PC-9 (cell line): ENCODE measurements around the gene COL21A1. TPM values are rescaled to one million over a fixed set of nuclear protein-coding genes. Genes with fewer than 3 reads are reported as not detected.

ENCODE experiments used
- BruUV-seq: library from RNA; stranded (reverse); fragments of 400-500 nt; replicated peaks from 2 replicates; lab custom pipeline; 2021; lab: Mats Ljungman, UMichigan
- CTCF ChIA-PET: fragments of 300-600 bp; sonication (Branson Sonifier 250); formaldehyde crosslinking; loops from one replicate; lab custom pipeline; 2022; ENCODE audit warnings: antibody characterized with exemption; lab: Charles Lee
- POLR2A ChIA-PET: fragments of 300-600 bp; sonication (Branson Sonifier 250); formaldehyde crosslinking; loops from one replicate; lab custom pipeline; 2022; ENCODE audit warnings: antibody characterized with exemption; ENCODE audit not compliant: unreplicated experiment; lab: Charles Lee
- DNase-seq, 2 experiments: peaks; one replicate each; pipeline versions ENCODE4 v3.0.0 to v3.0.0-alpha.2; 2015 to 2022; ENCODE audit warnings: mixed read lengths in 1 of 2
- H2AFZ ChIP-seq: fragments of 200-600 bp; sonication (generic); 2 replicates; pipeline ENCODE4 v1.8.1; 2017; ENCODE audit warnings: antibody characterized with exemption
- H3F3A ChIP-seq: fragments of 200-600 bp; sonication (generic); 2 replicates; pipeline ENCODE4 v1.8.1; 2017; ENCODE audit warnings: antibody characterized with exemption, mild to moderate bottlenecking, low read depth; ENCODE audit not compliant: insufficient read depth
- H3K27ac ChIP-seq: fragments of 200-600 bp; sonication (generic); 2 replicates; pipeline ENCODE4 v1.6.1; 2016; ENCODE audit warnings: mixed run types
- H3K27me3 ChIP-seq: fragments of 200-600 bp; sonication (generic); 2 replicates; pipeline ENCODE4 v1.6.1; 2016; ENCODE audit warnings: low read depth, mixed run types; ENCODE audit not compliant: insufficient read depth
- H3K36me3 ChIP-seq: fragments of 200-600 bp; sonication (generic); 2 replicates; pipeline ENCODE4 v1.6.1; 2016; ENCODE audit warnings: low read depth, mixed run types
- H3K4me1 ChIP-seq: fragments of 200-600 bp; sonication (generic); replicated peaks from 2 replicates; pipeline ENCODE4 v1.6.1; 2016; ENCODE audit warnings: mixed run types; ENCODE audit not compliant: insufficient read depth
- H3K4me2 ChIP-seq: fragments of 200-600 bp; sonication (generic); 2 replicates; pipeline ENCODE4 v1.6.1; 2017; ENCODE audit warnings: mixed run types
- H3K4me3 ChIP-seq: fragments of 200-600 bp; sonication (generic); 2 replicates; pipeline ENCODE4 v1.6.1; 2016; ENCODE audit warnings: mixed run types
- H3K79me2 ChIP-seq: fragments of 200-600 bp; sonication (generic); 2 replicates; pipeline ENCODE4 v1.6.1; 2017; ENCODE audit warnings: low read depth, mixed run types
- H3K9me2 ChIP-seq: fragments of 200-600 bp; sonication (generic); 2 replicates; pipeline ENCODE4 v1.8.1; 2017; ENCODE audit warnings: mild to moderate bottlenecking; ENCODE audit not compliant: insufficient read depth
- H3K9me3 ChIP-seq: fragments of 200-600 bp; sonication (generic); 2 replicates; pipeline ENCODE4 v1.8.1; 2016; ENCODE audit warnings: low read depth; ENCODE audit not compliant: insufficient read depth
- H4K20me1 ChIP-seq: fragments of 200-600 bp; sonication (generic); 2 replicates; pipeline ENCODE4 v1.8.1; 2017; ENCODE audit not compliant: insufficient read depth
- CTCF ChIP-seq: fragments of 200-600 bp; sonication (generic); conservative IDR thresholded peaks from 2 replicates; pipeline ENCODE4 v1.6.1; 2017; ENCODE audit warnings: mixed run types, antibody characterized with exemption, mild to moderate bottlenecking, moderate library complexity
- EZH2 ChIP-seq: fragments of 200-600 bp; sonication (generic); IDR thresholded peaks from 2 replicates; pipeline ENCODE4 v1.8.0; 2017; ENCODE audit warnings: antibody characterized with exemption, low read depth
- intact Hi-C: fragments of 100-400 bp; cut with micrococcal nuclease; formaldehyde crosslinking; loops from one replicate; pipeline ENCODE4 v1.10.0; 2022; ENCODE audit not compliant: unreplicated experiment
- total RNA-seq: library from RNA; stranded (reverse); gene quantifications from 2 replicates; pipeline ENCODE4 v1.2.3, GENCODE V29; 2021

COL21A1 gene
- total RNA-seq, 1 experiment from 2014 or later, result not detected

- Histone ChIP-seq H3K27ac (no peak overlapping the region), H3K4me3 (no peak overlapping the region), H3F3A (no peaks in the 10 kb centered on the region), H3K27me3 (no peaks in the 10 kb centered on the region), H4K20me1 (no peaks in the 10 kb centered on the region), H3K4me2 (no peak overlapping the region), H2AFZ (no peak overlapping the region), H3K4me1 (no peaks in the 10 kb centered on the region), H3K36me3 (no peaks in the 10 kb centered on the region), H3K9me2 (0 out of 2 replicates have a peak, but pooled peaks cover 6% of the 10 kb centered on the region), H3K9me3 (no peaks in the 10 kb centered on the region), H3K79me2 (no peaks in the 10 kb centered on the region)
- no peak for TF ChIP-seq EZH2
- TF ChIP-seq CTCF, result no peak
- CTCF ChIA-PET, result no interaction called here
- DNase-seq, result no peak
- POLR2A ChIA-PET, result no interaction called here
- BruUV-seq, result no TSS peak
- intact Hi-C loops, result no loop called here
These were observed 184.5 kb downstream of the COL21A1 start for GRCh38 chr6:56062836-56063235.

- H4K20me1 ChIP-seq, result no peaks in the 10 kb centered on the region
- DNase-seq, result no peak
- no peak overlapping the region for H2AFZ ChIP-seq
- H3K9me2 ChIP-seq, result 0 out of 2 replicates have a peak, but pooled peaks cover 6% of the 10 kb centered on the region
- H3K27me3 ChIP-seq, result no peaks in the 10 kb centered on the region
- H3K79me2 ChIP-seq, result no peaks in the 10 kb centered on the region
- no peaks in the 10 kb centered on the region for H3F3A ChIP-seq
- no peaks in the 10 kb centered on the region for H3K36me3 ChIP-seq
- no peak overlapping the region for H3K4me3 ChIP-seq
- TF ChIP-seq CTCF (no peak), EZH2 (no peak)
- no peak overlapping the region for H3K27ac ChIP-seq
- no peaks in the 10 kb centered on the region for H3K4me1 ChIP-seq
- BruUV-seq, result no TSS peak
- no peak overlapping the region for H3K4me2 ChIP-seq
- 0 out of 2 replicates have a peak, but pooled peaks cover 2% of the 10 kb centered on the region for H3K9me3 ChIP-seq
- intact Hi-C loops, result no loop called here
- POLR2A ChIA-PET, result no interaction called here
- CTCF ChIA-PET, result no interaction called here
These were observed 188.7 kb downstream of the COL21A1 start for GRCh38 chr6:56058636-56059035.

- no peaks in the 10 kb centered on the region for H3K4me1 ChIP-seq
- intact Hi-C loops, result no loop called here
- CTCF ChIA-PET, result no interaction called here
- H3K4me3 ChIP-seq, result no peak overlapping the region
- H3F3A ChIP-seq, result no peaks in the 10 kb centered on the region
- no peaks in the 10 kb centered on the region for H3K27me3 ChIP-seq
- TF ChIP-seq CTCF (no peak), EZH2 (no peak)
- H3K9me2 ChIP-seq, result no peaks in the 10 kb centered on the region
- DNase-seq, result no peak
- no peak overlapping the region for H3K4me2 ChIP-seq
- POLR2A ChIA-PET, result no interaction called here
- no peak overlapping the region for H3K27ac ChIP-seq
- H3K9me3 ChIP-seq, result 0 out of 2 replicates have a peak, but pooled peaks cover 2% of the 10 kb centered on the region
- H4K20me1 ChIP-seq, result no peaks in the 10 kb centered on the region
- no TSS peak for BruUV-seq
- H3K79me2 ChIP-seq, result no peaks in the 10 kb centered on the region
- H3K36me3 ChIP-seq, result no peaks in the 10 kb centered on the region
- no peak overlapping the region for H2AFZ ChIP-seq
These were observed 192.2 kb downstream of the COL21A1 start for GRCh38 chr6:56055081-56055704.
